Testis (tissue), 2 donors: Measurements from ENCODE around the gene ZNF641.

Experiments used
- CTCF ChIP-seq, 3 experiments: fragments of 450-650 bp in 2 of 3; fragments of 200-600 bp in 1 of 3; sonication (generic) in 1 of 3; IDR thresholded peaks; one replicate each; pipeline ENCODE4 v1.5.1; 2016 to 2019; ENCODE audit warnings: antibody characterized with exemption in 3 of 3, mild to moderate bottlenecking in 2 of 3, moderate library complexity in 1 of 3
- POLR2A ChIP-seq: fragments of 450-650 bp; IDR thresholded peaks from one replicate; pipeline ENCODE4 v1.6.1; 2017; ENCODE audit warnings: antibody characterized with exemption, mild to moderate bottlenecking, moderate library complexity

- TF ChIP-seq POLR2A (no peak), CTCF (IDR thresholded peaks at IDR 0.05) (no peak)
Measured at GRCh38 chr12:48388460-48388859, 37.7 kb upstream of the ZNF641 start.
